NB4 (cell line): ENCODE results near the gene ALG3.
A peak's percentile ranks its signal among the peaks of the same experiment; 100 is the strongest.

Source experiments
- DNase-seq: peaks from one replicate; pipeline ENCODE4 v3.0.0; 2010; ENCODE audit warnings: low read depth
- H3K4me3 ChIP-seq: one replicate; pipeline ENCODE4 v1.5.1; 2011; ENCODE audit warnings: mild to moderate bottlenecking, low read depth, low read length, moderate library complexity
- MYC ChIP-seq: IDR thresholded peaks from 2 replicates; pipeline ENCODE4 v1.6.1; 2011; ENCODE audit warnings: low read depth, low read length
- POLR2A ChIP-seq: IDR thresholded peaks from 2 replicates; pipeline ENCODE4 v1.6.1; 2011; ENCODE audit warnings: mild to moderate bottlenecking; ENCODE audit not compliant: insufficient read length; ENCODE audit errors: extremely low read depth
- TF ChIP-seq, protein P1 (sequence below): IDR thresholded peaks from one replicate; pipeline ENCODE4 v1.5.1; 2012; ENCODE audit warnings: low read depth, low read length
- TF ChIP-seq, protein P2 (sequence below): IDR thresholded peaks from 2 replicates; pipeline ENCODE4 v1.6.1; 2011; ENCODE audit warnings: low read depth, low read length

The ALG3 gene

DNA sequence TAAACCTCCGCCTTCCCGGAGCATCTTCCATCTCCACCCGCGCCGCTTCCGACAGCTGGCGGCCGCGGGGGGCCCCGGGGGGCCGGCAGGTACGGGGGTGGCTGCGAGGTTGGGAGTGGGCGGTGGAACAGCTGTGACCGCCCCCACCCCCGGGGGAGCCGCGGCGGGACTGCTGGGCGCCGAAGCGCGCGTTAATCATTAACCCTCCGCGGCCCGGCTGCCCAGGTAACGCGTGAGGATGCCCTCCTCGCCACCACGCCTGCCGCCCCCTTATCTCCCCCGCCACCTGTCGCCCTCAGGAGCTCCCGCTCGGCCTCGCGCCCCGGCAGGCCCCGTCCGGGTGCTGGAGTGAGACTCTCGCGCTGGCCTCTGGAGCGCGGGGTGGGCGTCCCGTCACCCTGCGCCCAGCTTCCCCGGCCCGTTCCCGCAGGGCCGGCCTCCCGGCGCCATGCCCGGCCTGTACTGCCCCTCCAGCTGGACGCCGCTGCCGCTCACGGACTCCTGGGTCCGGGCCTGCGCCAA, 18.6 kb downstream of the ALG3 start:
- DNase-seq, result no peak
- TF ChIP-seq MYC (no peak), POLR2A (no peak)
- TF ChIP-seq, protein P1, sequence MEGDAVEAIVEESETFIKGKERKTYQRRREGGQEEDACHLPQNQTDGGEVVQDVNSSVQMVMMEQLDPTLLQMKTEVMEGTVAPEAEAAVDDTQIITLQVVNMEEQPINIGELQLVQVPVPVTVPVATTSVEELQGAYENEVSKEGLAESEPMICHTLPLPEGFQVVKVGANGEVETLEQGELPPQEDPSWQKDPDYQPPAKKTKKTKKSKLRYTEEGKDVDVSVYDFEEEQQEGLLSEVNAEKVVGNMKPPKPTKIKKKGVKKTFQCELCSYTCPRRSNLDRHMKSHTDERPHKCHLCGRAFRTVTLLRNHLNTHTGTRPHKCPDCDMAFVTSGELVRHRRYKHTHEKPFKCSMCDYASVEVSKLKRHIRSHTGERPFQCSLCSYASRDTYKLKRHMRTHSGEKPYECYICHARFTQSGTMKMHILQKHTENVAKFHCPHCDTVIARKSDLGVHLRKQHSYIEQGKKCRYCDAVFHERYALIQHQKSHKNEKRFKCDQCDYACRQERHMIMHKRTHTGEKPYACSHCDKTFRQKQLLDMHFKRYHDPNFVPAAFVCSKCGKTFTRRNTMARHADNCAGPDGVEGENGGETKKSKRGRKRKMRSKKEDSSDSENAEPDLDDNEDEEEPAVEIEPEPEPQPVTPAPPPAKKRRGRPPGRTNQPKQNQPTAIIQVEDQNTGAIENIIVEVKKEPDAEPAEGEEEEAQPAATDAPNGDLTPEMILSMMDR, result no peak
- TF ChIP-seq, protein P2, sequence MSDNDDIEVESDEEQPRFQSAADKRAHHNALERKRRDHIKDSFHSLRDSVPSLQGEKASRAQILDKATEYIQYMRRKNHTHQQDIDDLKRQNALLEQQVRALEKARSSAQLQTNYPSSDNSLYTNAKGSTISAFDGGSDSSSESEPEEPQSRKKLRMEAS, result no peak
- no peak overlapping the region for H3K4me3 ChIP-seq

DNA sequence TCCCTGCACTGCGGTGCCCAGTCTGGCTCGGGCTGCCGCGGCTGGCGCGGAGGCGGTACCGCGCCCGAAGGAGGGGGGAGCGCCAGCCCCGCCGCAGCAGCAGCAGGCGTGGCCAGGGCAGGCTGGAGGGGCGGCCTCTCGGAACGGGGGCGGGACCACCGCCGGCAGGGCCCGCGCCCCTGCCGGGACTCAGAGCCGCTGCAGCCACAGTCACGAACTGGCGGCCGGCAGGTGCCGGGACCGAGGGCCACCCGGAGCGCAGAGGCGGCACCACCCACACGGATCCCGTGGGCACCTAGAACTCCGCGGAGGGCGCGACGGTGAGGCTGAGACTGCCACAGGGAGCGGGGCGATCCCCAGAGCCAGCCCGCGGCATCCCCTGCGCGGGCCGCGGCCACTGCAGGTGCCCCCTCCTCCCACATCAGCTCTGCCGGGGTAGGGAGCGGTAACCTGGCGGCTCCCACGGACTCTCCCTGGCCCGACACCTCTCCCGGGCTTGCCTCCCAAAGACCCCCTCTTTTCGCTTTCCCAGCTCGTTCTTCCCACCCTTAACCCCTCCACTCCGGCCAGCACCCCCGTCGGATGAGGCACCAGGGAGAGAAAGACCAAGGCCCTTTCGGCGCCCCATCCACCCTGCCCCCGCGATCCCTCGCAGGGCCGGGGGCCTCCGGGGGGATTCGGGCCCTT, 19.2 kb downstream of the ALG3 start, which contains the start of gene VWA5B2:
TSS of gene VWA5B2 (plus strand) at position 192 of the 687 bp plus-strand sequence. CDS start 944 bp downstream, outside the sequence.
- TF ChIP-seq POLR2A, result no peak
- TF ChIP-seq, protein P2, result no peak
- TF ChIP-seq, protein P1, result no peak
- TF ChIP-seq MYC, result no peak
- H3K4me3 ChIP-seq, result no peak within 1 kb of the TSS
- DNase-seq, result peak; percentile 63

DNA sequence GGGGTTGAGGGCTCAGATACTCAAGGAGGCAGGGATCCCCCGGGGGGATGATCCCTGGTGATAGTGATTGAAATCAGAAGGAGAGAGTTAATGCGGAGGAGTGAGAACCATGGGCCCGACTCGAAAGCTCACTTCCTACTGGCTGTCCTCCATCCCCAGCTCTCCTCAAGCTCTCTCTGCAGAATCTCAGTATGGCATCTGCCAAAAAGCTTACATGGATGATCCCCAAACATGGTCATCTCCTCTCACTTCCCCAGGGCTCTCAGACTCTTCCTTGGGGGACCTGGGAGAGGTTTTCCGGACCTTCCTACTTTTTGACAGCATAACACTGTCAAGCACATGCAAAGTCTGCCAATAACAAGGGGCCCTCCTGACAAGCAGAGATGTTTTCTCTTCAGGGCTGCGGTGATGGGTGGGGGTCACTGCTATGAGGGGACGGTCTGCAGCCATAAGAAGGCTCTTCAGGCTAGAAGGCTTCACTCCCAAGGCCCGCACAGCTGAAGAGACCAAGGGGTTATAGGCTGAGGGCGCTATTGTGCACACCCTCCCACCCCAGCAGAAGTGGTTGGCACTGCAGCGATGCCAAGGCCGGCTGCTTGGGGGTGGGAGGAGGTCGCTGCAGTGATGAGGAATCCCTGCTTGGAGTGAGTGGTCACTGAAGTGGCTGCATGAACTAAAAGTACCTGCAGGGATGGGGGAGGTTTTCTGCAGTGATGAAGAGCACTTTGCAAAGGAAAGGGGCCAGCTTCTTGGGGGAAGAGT, 20.2 kb downstream of the ALG3 start:
- DNase-seq, result no peak
- no peak overlapping the region for H3K4me3 ChIP-seq

DNA sequence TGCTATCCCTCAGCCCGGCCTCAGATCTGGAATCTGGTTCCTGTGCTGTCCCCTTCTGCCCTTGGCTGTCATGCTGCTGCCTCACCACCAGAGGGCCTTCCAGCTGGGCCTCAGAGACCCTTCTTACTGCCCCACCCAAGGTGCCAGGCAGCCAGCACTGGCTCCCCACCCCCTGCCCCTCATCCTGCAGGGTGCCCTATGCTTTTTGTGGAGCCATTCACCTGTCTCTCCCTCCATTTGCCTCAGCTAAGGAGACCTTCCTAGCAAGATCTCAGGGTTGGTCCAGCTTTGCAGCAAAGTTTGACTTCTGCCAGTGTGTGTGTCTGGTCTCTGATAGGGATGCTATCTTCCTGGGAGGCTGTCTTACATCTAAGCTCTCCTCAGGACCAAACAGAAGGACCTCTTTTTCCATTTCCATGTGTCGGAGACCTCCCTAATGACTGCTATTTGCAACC, 21.3 kb downstream of the ALG3 start:
- peak; percentile 55 for DNase-seq

More for the DNA sequence above, 20.2 kb downstream of the ALG3 start:
- no peak for TF ChIP-seq POLR2A
- no peak for TF ChIP-seq MYC
- TF ChIP-seq, protein P1, result no peak
- TF ChIP-seq, protein P2, result no peak

DNA sequence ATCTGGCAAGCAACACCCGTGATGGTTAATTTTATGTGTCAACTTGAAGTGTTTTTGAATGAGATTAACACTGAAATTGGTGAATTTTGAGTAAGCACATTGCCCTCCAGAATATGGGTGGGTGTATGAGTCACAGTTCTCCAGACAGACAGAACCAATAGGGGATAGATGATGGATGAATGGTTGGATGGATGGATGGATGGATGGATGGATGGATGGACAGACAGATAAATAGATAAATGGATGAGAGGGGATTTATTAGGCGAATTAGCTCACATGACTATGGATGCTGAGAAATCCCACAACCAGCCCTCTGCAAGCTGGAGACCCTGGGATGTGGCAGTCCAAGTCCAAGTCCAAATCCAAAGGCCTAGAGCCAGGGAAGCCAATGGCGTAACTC, 24.8 kb downstream of the ALG3 start:
- no peak overlapping the region for H3K4me3 ChIP-seq
- TF ChIP-seq MYC (no peak), POLR2A (no peak)
- TF ChIP-seq, protein P2, result no peak
- TF ChIP-seq, protein P1, result no peak

More for the DNA sequence above, 21.3 kb downstream of the ALG3 start:
- TF ChIP-seq, protein P1, result peak; percentile 84
- no peak for TF ChIP-seq POLR2A
- no peak for TF ChIP-seq MYC
- TF ChIP-seq, protein P2, result no peak
- H3K4me3 ChIP-seq, result no peak overlapping the region

More for the DNA sequence above, 24.8 kb downstream of the ALG3 start:
- DNase-seq, result no peak
